Aorta (tissue), 5 donors: ENCODE data around the gene BPHL. TPM values are rescaled to one million over a fixed set of nuclear protein-coding genes. Genes with fewer than 3 reads are reported as not detected.
"Not testable (repeated sequence)": the region's sequence is repeated elsewhere in the genome, so short reads cannot be mapped to it uniquely, and the experiment has no call there.

ENCODE experiments used
- ATAC-seq: fragments of 200-7000 bp; cut with Tn5 transposase; one replicate; pipeline ENCODE4 v1.9.1; 2022; ENCODE audit warnings: moderate library complexity; ENCODE audit not compliant: low FRiP score
- DNase-seq, 2 donors: peaks; one replicate each; pipeline ENCODE4 v3.0.0-alpha.2; 2020
- H3K27ac ChIP-seq, 2 donors: one replicate each; pipeline ENCODE4 v1.5.1; 2013; ENCODE audit warnings: low read length in 2 of 2, mild to moderate bottlenecking in 2 of 2, moderate library complexity in 2 of 2, control low read depth in 1 of 2, inconsistent platforms in 1 of 2, low read depth in 1 of 2
- H3K27me3 ChIP-seq, 2 donors: one replicate each; pipeline ENCODE4 v1.6.1; 2013; ENCODE audit warnings: control low read depth in 1 of 2, low read length in 1 of 2, mild to moderate bottlenecking in 1 of 2, moderate library complexity in 1 of 2; ENCODE audit not compliant: insufficient read depth in 2 of 2, control insufficient read depth in 1 of 2
- H3K36me3 ChIP-seq, 2 donors: one replicate each; pipeline ENCODE4 v1.6.1; 2013; ENCODE audit warnings: control low read depth in 1 of 2, low read length in 1 of 2, mild to moderate bottlenecking in 1 of 2; ENCODE audit not compliant: insufficient read depth in 2 of 2, control insufficient read depth in 1 of 2
- H3K4me1 ChIP-seq, 2 donors: one replicate each; pipeline ENCODE4 v1.6.1; 2013; ENCODE audit warnings: low read length in 2 of 2, control low read depth in 1 of 2, mild to moderate bottlenecking in 1 of 2, moderate library complexity in 1 of 2; ENCODE audit not compliant: insufficient read depth in 2 of 2, control insufficient read depth in 1 of 2
- H3K4me3 ChIP-seq, 2 donors: one replicate each; pipeline ENCODE4 v1.5.1; 2013; ENCODE audit warnings: low read length in 2 of 2, control low read depth in 1 of 2, mild to moderate bottlenecking in 1 of 2
- H3K9me3 ChIP-seq: one replicate; pipeline ENCODE4 v1.6.1; 2013; ENCODE audit warnings: mild to moderate bottlenecking, low read length; ENCODE audit not compliant: control insufficient read depth
- WGBS, 2 donors: extraction: QIAGEN DNeasy Blood & Tissue Kit; methylation state at CpG; one replicate each; pipeline ENCODE4 v1.1.7; 2013; 5-methylcytosine and 5-hydroxymethylcytosine counted together
- intact Hi-C, 2 donors: fragments of 100-400 bp; cut with DNase I; formaldehyde crosslinking; loops; one replicate each; pipeline versions ENCODE4 v1.14.2 to v1.15.0; 2022
- polyA plus RNA-seq, 2 donors: library from polyadenylated mRNA; stranded (reverse); fragments of 200-250 nt; gene quantifications; one replicate each; pipeline ENCODE4 v1.2.3, GENCODE V29; 2013
- total RNA-seq, 2 donors: library from RNA; stranded (reverse); fragmentation: NEBNext Ultra II Directional; extraction: Animal tissue kit (Norgen Biotek cat#: 25700); gene quantifications; one replicate each; pipeline ENCODE4 v1.2.1, GENCODE V29; 2021
- donor health status: healthy with polysubstance abuse.
- donor health status: Bipolar disorder and iron deficiency.
- donor health status: DM: no; HTN: no; CAD: no.
- donor health status: DM: no; HTN: no; CAD: no.
- donor health status: DM: yes; HTN: yes; CAD: no.

Gene BPHL
- total and polyA plus RNA-seq, 4 donors, result 6.4 to 18.7 (median 15.4) TPM

- not testable (repeated sequence) for H3K4me3 ChIP-seq, H3K27ac ChIP-seq, H3K9me3 ChIP-seq, DNase-seq, ATAC-seq, H3K27me3 ChIP-seq, H3K36me3 ChIP-seq, H3K4me1 ChIP-seq
- intact Hi-C loops, result loop anchor here in 1 of 2 donors (5.0 kb wide), 1 partner anchor 77 kb away; no protein-coding TSS in a partner anchor
- 57 to 61% methylated on average over 6 of the region's 6 CpGs for WGBS, 2 donors
Observed at GRCh38 chr6:3155416-3155815, 36.9 kb downstream of the BPHL start.

DNA sequence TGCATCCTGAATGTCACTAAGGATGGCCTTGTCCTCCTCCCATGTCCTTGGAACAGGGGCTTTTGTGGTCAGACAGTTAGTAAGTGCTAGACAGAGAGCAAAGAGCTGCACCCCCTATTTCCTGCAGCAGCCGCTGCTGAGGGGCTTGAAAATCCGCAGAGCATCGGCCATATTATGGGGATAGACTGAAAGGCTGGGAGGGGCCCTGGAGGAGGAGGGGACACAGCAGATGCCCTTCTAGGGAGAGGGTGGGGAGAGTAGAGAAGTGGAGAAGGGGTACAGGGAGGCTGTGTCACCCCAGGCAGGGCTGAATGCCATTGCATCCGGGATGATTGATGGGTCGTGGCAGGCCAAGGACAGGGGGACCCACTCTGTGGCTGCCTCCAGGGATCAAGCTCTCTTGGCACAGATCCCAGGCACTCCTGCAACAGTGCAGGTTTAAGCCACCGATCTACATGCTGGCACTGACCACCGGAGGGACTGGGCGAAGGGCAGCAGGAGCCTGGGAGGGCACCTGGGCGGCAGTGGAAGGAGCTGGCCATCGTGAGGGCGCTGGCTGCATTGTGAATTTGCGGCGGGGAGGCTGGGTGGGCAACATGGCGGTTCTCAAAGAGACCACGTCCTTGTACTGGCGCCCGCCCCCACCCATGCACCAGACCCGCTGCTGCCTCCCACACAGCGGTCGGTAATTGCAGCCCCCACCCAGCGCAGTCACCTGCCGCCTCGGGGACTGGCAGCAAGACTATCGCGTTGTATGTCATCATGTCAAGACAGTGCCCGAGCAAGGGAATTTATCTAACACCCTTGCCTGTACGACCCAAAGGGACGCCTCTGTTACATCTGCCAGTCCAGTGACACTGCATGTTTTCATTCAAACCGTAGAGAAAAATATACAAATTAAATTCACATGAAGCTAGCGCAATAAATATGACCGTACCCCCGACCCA, 37.9 kb downstream of the BPHL start:
- H3K27ac ChIP-seq, H3K9me3 ChIP-seq, DNase-seq, H3K4me1 ChIP-seq, H3K27me3 ChIP-seq, H3K36me3 ChIP-seq: not testable (repeated sequence)
- intact Hi-C loops, result loop anchor here (1.0 to 5.0 kb wide), 3 partner anchors 52 to 95 kb away; no protein-coding TSS in a partner anchor
- H3K4me3 ChIP-seq, result peak overlapping the region; percentile 69 to 81
- 6 to 7% methylated on average over 27 to 30 of the region's 32 CpGs for WGBS, 2 donors
- peak; percentile 45 for ATAC-seq

DNA sequence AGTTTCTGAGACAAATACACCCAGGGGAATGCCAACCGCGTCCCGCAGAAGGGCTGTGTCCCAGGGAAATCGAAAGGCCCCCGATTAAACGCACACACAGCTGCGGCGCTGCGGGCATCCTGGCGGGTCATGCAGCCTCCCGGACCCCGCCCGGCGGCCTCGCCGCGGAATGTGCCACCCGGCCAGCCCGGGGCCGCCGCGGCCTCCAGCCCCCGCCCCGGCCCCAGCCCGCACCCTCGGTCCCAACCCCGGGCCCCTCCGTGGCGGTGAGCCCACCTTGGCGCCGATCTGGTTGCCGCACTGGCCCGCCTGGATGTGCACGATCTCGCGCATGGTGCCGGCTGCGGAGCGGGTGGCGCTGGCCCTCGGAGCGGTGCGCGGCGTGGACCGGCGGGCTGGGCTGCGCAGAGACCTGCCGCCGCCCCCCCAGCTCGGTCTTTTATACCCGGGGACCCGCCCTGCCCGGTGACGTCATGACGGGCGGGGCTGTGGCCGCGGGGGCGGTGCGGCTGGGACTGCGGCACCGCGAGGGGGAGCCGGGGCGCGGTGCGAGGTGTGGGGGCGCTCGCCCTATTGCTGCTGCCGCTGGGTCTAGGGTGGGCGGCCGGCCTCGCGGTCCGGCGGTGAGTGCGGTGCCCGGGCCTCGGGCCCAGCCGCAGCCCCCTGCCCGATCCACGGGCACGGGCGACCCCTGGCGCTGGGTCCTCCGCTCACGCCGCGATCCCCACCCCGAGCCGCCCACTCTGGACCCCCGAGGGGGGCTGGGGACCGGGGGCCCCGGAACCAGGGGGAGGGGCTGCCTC, 38.8 kb downstream of the BPHL start, which contains the start of gene TUBB2A:
TUBB2A (minus strand) TSS at position 414 of the 803 bp plus-strand sequence; CDS start at position 333, 81 bp downstream.
- ATAC-seq, result peak; percentile 94
- Histone ChIP-seq H3K27ac (peak within 1 kb of the TSS in 1 of 2 donors; percentile 58), H3K27me3 (peaks cover 0 to 2% of the 10 kb centered on the region in 2 donors), H3K4me1 (no peaks in the 10 kb centered on the region), H3K36me3 (no peaks in the 10 kb centered on the region), H3K4me3 (peak within 1 kb of the TSS; percentile 83 to 89), H3K9me3 (no peaks in the 10 kb centered on the region)
- intact Hi-C loops, result loop anchor here (1.0 to 5.0 kb wide), 3 partner anchors 51 to 94 kb away; no protein-coding TSS in a partner anchor
- WGBS, 2 donors, result 1% methylated on average over 64 to 95 of the region's 95 CpGs
- peak; percentile 92 to 95 for DNase-seq

GRCh38 chr6:3159805-3160781, 41.6 kb downstream of the BPHL start:
- Histone ChIP-seq H3K36me3 (no peaks in the 10 kb centered on the region), H3K4me3 (no peak overlapping the region), H3K27ac (no peak overlapping the region), H3K4me1 (no peaks in the 10 kb centered on the region), H3K27me3 (peaks cover 0 to 2% of the 10 kb centered on the region in 2 donors), H3K9me3 (no peaks in the 10 kb centered on the region)
- intact Hi-C loops, result loop anchor here (5.0 kb wide), 1 partner anchor 72 kb away; no protein-coding TSS in a partner anchor
- DNase-seq, result peak in 1 of 2 donors; percentile 77
- WGBS, 2 donors, result 82 to 83% methylated on average over 31 of the region's 31 CpGs
- ATAC-seq, result no peak

DNA sequence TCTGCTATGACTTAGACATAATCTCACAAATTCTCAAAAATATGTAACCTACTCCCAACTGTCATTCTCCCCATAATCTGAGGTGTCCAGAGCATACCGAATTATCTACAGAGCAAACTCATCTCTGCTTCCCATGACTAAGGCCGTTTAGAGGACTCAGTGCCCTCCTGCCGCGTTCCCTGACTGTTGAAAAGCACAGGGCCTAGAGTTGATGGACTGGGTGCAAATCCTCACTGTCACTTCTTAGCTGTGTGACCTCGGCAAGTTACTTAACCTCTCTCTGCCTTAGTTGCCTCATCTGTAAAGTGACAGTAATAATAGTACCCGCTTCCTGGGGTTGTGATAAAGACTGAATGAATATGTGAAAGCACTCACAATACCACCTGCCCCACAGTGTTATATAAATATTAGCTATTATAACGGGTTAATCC, 43.6 kb downstream of the BPHL start:
- Histone ChIP-seq H3K36me3 (no peaks in the 10 kb centered on the region), H3K4me3 (peak overlapping the region in 1 of 2 donors; percentile 50), H3K4me1 (no peaks in the 10 kb centered on the region), H3K9me3 (no peaks in the 10 kb centered on the region), H3K27me3 (peaks cover 0 to 2% of the 10 kb centered on the region in 2 donors), H3K27ac (no peak overlapping the region)
- no peak for DNase-seq
- no peak for ATAC-seq
- 57 to 71% methylated on average over 6 to 7 of the region's 7 CpGs for WGBS, 2 donors
- intact Hi-C loops, result loop anchor here in 1 of 2 donors (2.0 to 5.0 kb wide), 2 partner anchors 70 to 95 kb away; no protein-coding TSS in a partner anchor

DNA sequence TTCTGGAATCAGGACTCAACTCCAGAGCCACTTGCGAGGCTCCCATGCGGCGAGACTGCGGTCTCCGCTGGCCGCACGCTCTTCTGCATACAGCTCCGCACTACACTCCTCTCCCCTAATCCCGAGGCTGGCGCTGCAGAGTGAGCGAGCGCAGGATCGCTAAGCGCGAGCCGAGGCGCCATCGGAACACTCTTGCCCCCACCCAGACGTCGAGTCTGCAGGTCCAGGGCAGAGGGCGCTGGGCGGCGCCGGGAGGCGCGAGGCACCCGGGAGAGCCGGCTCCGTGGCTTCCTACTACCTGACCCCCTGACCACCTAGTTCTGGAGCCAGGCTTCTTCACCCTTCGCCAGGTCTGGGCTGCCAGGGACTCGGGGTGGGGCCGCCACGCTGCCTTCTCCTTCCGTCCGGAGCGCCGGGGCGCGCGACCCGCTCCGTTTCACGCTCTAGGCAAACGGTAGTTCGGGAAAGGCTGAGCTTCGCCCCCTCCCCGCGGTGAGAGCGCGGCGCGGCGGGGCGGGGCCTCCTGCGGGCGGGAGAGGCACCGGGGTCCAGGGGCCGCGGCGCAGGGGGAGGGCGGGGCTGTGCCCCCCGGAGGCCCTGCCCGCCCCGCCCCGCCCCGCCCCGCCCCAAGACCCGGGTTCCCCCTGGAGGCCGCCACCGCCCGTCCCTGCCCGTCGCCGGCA, 44.2 kb downstream of the BPHL start:
- Histone ChIP-seq H3K27me3 (no peaks in the 10 kb centered on the region), H3K27ac (peak overlapping the region; percentile 10 to 42), H3K4me3 (peak overlapping the region; percentile 3 to 50), H3K4me1 (no peaks in the 10 kb centered on the region), H3K9me3 (no peaks in the 10 kb centered on the region), H3K36me3 (no peaks in the 10 kb centered on the region)
- intact Hi-C loops, result loop anchor here in 1 of 2 donors (2.0 to 5.0 kb wide), 2 partner anchors 70 to 94 kb away; no protein-coding TSS in a partner anchor
- ATAC-seq (peak; percentile 82), DNase-seq (peak; percentile 81 to 89)
- 1% methylated on average over 64 to 74 of the region's 74 CpGs for WGBS, 2 donors

DNA sequence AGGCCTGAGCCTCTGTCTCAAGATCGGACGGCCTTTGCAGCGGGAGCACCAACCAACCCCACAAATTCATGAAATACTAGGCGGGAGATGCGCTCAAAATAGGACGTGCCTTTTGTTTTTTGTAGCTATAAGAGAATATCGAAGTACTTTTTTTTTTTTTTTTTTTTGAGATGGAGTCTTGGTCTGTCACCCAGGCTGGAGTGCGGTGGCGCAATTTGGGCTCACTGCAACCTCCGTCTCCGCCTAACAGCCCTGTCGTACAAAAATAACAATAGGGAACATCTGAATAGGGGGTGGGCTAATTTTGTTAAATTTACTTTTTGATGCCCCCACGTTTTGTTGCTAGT, 44.7 kb downstream of the BPHL start:
- H3K27me3 ChIP-seq, result no peaks in the 10 kb centered on the region
- ATAC-seq (no peak), DNase-seq (peak in 1 of 2 donors; percentile 76)
- peak overlapping the region; percentile 3 to 50 for H3K4me3 ChIP-seq
- no peaks in the 10 kb centered on the region for H3K4me1 ChIP-seq
- intact Hi-C loops, result loop anchor here in 1 of 2 donors (2.0 to 5.0 kb wide), 2 partner anchors 69 to 94 kb away; no protein-coding TSS in a partner anchor
- no peaks in the 10 kb centered on the region for H3K36me3 ChIP-seq
- no peaks in the 10 kb centered on the region for H3K9me3 ChIP-seq
- H3K27ac ChIP-seq, result no peak overlapping the region
- 22% methylated on average over 13 of the region's 13 CpGs for WGBS, 2 donors
